ENCODE measurements around the gene CFH. TPM values are rescaled to one million over a fixed set of nuclear protein-coding genes. Genes with fewer than 3 reads are reported as not detected.

Gene CFH
- total and polyA plus RNA-seq, 9 of the 15 experiments (the other 6 are each of a cell fraction or from before 2014, with no cell fraction given): 31.6 to 107 (median 48.3) TPM

- intact Hi-C loops (cut with micrococcal nuclease) (no loop called here), in situ Hi-C loops (cut with MboI) (no loop called here)
- no peaks in the 10 kb centered on the region for H3K79me2 ChIP-seq (ENCODE audit: control insufficient read depth, insufficient read depth, low read length)
- no peaks in the 10 kb centered on the region for H3K4me1 ChIP-seq (replicated peaks in 1 of 2; ENCODE audit: control insufficient read depth in 2 of 2, insufficient read depth in 2 of 2, low read length in 2 of 2)
- ChIA-PET POLR2A (no interaction called here), CTCF (ENCODE audit: low intra/inter-chr PET ratio) (no interaction called here)
- DNase-seq (ENCODE audit: extremely low read depth in 1 of 4, low spot score in 3 of 4) (no peak), FAIRE-seq (no peak), ATAC-seq (no peak)
- no peak overlapping the region for H3K4me2 ChIP-seq (ENCODE audit: insufficient read depth, low read length)
- H3K27me3 ChIP-seq (ENCODE audit: control insufficient read depth in 2 of 2, insufficient read depth in 2 of 2, low read length in 2 of 2): no peaks in the 10 kb centered on the region
- WGBS (ENCODE audit: insufficient coverage, low coverage, missing lambda C conversion rate): 10% methylated on average over 2 of the region's 13 CpGs
- no peaks in the 10 kb centered on the region for H4K20me1 ChIP-seq (replicated peaks; ENCODE audit: control insufficient read depth, insufficient read depth, low read length)
- H2AFZ ChIP-seq (ENCODE audit: low read depth, low read length): no peak overlapping the region
- no TSS peak for BruUV-seq (replicated peaks)
- no peak overlapping the region for H3K27ac ChIP-seq (ENCODE audit: extremely low read depth, low read depth, low read length)
- H3K9me1 ChIP-seq (ENCODE audit: control insufficient read depth, insufficient read depth, low read length): no peaks in the 10 kb centered on the region
- H3K9ac ChIP-seq (ENCODE audit: insufficient read depth in 1 of 2, low read depth in 2 of 2, low read length in 2 of 2): no peak overlapping the region
- H3K36me3 ChIP-seq (ENCODE audit: control insufficient read depth, insufficient read depth, low read length): no peaks in the 10 kb centered on the region
- no peak overlapping the region for H3K4me3 ChIP-seq
- no peaks in the 10 kb centered on the region for H3K9me3 ChIP-seq (replicated peaks; ENCODE audit: control insufficient read depth, insufficient read depth, low read depth, low read length)
- TF ChIP-seq HES1 (IDR thresholded peaks at IDR 0.05; ENCODE audit: low read depth): no peak
- TF ChIP-seq BRF2 (IDR thresholded peaks at IDR 0.05; ENCODE audit: borderline replicate concordance, insufficient read depth, insufficient read length): no peak
- TF ChIP-seq ZNF830 (CRISPR knock-in tag; IDR thresholded peaks at IDR 0.05): no peak
- no peak for TF ChIP-seq ZFP1 (CRISPR knock-in tag; IDR thresholded peaks at IDR 0.05)
Measured at GRCh38 chr1:196777603-196778002, 125.8 kb downstream of the CFH start.

GRCh38 chr1:196779093-196779492 lies 127.2 kb downstream of the CFH start:
- Histone ChIP-seq H2AFZ (ENCODE audit: low read depth, low read length) (no peak overlapping the region), H3K4me2 (ENCODE audit: insufficient read depth, low read length) (no peak overlapping the region), H3K27ac (ENCODE audit: extremely low read depth, low read depth, low read length) (no peak overlapping the region), H3K4me3 (no peak overlapping the region), H3K9me3 (replicated peaks; ENCODE audit: control insufficient read depth, insufficient read depth, low read depth, low read length) (no peaks in the 10 kb centered on the region), H3K4me1 (replicated peaks in 1 of 2; ENCODE audit: control insufficient read depth in 2 of 2, insufficient read depth in 2 of 2, low read length in 2 of 2) (no peaks in the 10 kb centered on the region), H3K79me2 (ENCODE audit: control insufficient read depth, insufficient read depth, low read length) (no peaks in the 10 kb centered on the region), H3K36me3 (ENCODE audit: control insufficient read depth, insufficient read depth, low read length) (no peaks in the 10 kb centered on the region), H3K9ac (ENCODE audit: insufficient read depth in 1 of 2, low read depth in 2 of 2, low read length in 2 of 2) (no peak overlapping the region), H4K20me1 (replicated peaks; ENCODE audit: control insufficient read depth, insufficient read depth, low read length) (no peaks in the 10 kb centered on the region), H3K9me1 (ENCODE audit: control insufficient read depth, insufficient read depth, low read length) (no peaks in the 10 kb centered on the region), H3K27me3 (ENCODE audit: control insufficient read depth in 2 of 2, insufficient read depth in 2 of 2, low read length in 2 of 2) (no peaks in the 10 kb centered on the region)
- no peak for FAIRE-seq
- ChIA-PET CTCF (ENCODE audit: low intra/inter-chr PET ratio) (no interaction called here), POLR2A (no interaction called here)
- no peak for DNase-seq (ENCODE audit: extremely low read depth in 1 of 4, low spot score in 3 of 4)
- in situ Hi-C loops (cut with MboI): no loop called here
- intact Hi-C loops (cut with micrococcal nuclease): no loop called here
- no TSS peak for BruUV-seq (replicated peaks)
- no CpG with 5 or more reads among the region's 1 CpG for WGBS (ENCODE audit: insufficient coverage, low coverage, missing lambda C conversion rate)
- no peak for ATAC-seq
- TF ChIP-seq RBM34 (IDR thresholded peaks at IDR 0.05; ENCODE audit: borderline replicate concordance, insufficient read depth, low read length) (no peak), SIN3B (IDR thresholded peaks at IDR 0.05; ENCODE audit: low read depth) (no peak), RAD51 (IDR thresholded peaks at IDR 0.05; ENCODE audit: borderline replicate concordance, low read depth) (no peak), RCOR1 (IDR thresholded peaks at IDR 0.05; ENCODE audit: borderline replicate concordance in 1 of 2, low read depth in 2 of 2, low read length in 2 of 2) (no peak), STAT5A (IDR thresholded peaks at IDR 0.05; ENCODE audit: borderline replicate concordance, low read length) (no peak), MTF1 (CRISPR knock-in tag; IDR thresholded peaks at IDR 0.05; ENCODE audit: borderline replicate concordance) (no peak), TFAP4 (CRISPR knock-in tag; IDR thresholded peaks at IDR 0.05; ENCODE audit: borderline replicate concordance) (no peak)

All from K562 (cell line).